Measurements from ENCODE around the gene STK17A. TPM values are rescaled to one million over a fixed set of nuclear protein-coding genes. Genes with fewer than 3 reads are reported as not detected.

The STK17A gene
- total RNA-seq, 3 donors from 2014 or later (not counting 1 experiment from before 2014, with no cell fraction given) = 92.9 to 135 (median 111) TPM

DNA sequence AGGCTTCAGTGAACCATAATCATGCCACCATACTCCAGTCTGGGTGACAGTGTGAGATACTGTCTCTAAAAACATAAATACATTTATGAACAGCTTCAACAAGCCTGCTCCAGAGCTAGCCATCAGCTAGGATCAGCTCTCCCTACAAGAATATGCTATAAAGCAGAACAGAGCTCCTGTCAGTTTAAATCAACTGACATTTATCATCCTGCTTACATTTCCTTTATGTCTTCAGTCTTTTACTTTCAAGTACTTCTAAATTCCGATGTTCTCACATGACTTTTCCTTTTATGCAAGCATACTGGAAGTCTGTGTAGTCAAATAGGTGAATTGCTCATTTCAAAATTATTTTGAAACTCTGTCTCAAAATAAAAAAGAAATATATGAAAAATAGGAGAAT, 81.8 kb downstream of the STK17A start:
- no peaks in the 10 kb centered on the region for H3K27me3 Mint-ChIP-seq (ENCODE audit: low read depth in 2 of 2)
- no peaks in the 10 kb centered on the region for H3K9me3 Mint-ChIP-seq
- H3K4me3 ChIP-seq (ENCODE audit: low read length) = no peak overlapping the region
- peaks cover 41 to 51% of the 10 kb centered on the region in 2 donors for H3K4me1 Mint-ChIP-seq
- no peak for DNase-seq
- WGBS (ENCODE audit: insufficient coverage) = no CpG with 5 or more reads among the region's 1 CpG
- H3K27ac ChIP-seq (ENCODE audit: low read length) = no peak overlapping the region
- H3K4me1 ChIP-seq (ENCODE audit: control insufficient read depth, insufficient read depth, low read length) = peaks cover 19% of the 10 kb centered on the region
- H3K36me3 ChIP-seq (ENCODE audit: control insufficient read depth, insufficient read depth, low read length) = no peaks in the 10 kb centered on the region
- no peaks in the 10 kb centered on the region for H3K36me3 Mint-ChIP-seq
- intact Hi-C loops (cut with micrococcal nuclease) = no loop called here
- no peak for ATAC-seq
- H3K27ac Mint-ChIP-seq = peak overlapping the region in 1 of 2 donors; percentile 74
- no peak overlapping the region for H3K4me3 Mint-ChIP-seq
- no peak for TF ChIP-seq CTCF (IDR thresholded peaks at IDR 0.05)
- peaks cover 4% of the 10 kb centered on the region for H3K9me3 ChIP-seq (ENCODE audit: control insufficient read depth, insufficient read depth, low read length)
- H3K27me3 ChIP-seq (ENCODE audit: control insufficient read depth, insufficient read depth, low read length) = no peaks in the 10 kb centered on the region

DNA sequence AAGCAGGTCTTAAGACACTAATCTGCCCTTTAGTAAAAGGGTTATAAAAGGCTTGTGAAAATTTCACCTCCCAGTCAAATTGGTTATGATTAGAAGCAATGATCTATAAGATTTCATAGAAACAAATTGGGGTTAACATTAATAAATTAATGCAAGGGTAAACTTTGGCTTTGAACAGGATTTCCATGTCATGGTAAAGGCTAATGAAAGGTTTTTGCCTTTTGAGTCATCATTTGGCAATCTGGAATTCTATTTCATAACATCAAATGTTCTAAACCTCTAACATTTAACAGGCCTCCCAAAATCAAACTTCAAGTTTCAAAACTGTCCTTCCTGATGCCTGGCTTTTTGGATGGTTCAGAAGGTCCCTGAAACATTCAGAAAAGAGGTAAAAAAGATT, 84.0 kb downstream of the STK17A start:
- no peak for TF ChIP-seq CTCF (IDR thresholded peaks at IDR 0.05)
- Histone ChIP-seq H3K27ac (ENCODE audit: low read length) (no peak overlapping the region), H3K9me3 (ENCODE audit: control insufficient read depth, insufficient read depth, low read length) (peaks cover 7% of the 10 kb centered on the region), H3K27me3 (ENCODE audit: control insufficient read depth, insufficient read depth, low read length) (no peaks in the 10 kb centered on the region), H3K4me3 (ENCODE audit: low read length) (no peak overlapping the region), H3K4me1 (ENCODE audit: control insufficient read depth, insufficient read depth, low read length) (peaks cover 13% of the 10 kb centered on the region), H3K36me3 (ENCODE audit: control insufficient read depth, insufficient read depth, low read length) (no peaks in the 10 kb centered on the region)
- no peak for DNase-seq
- Mint-ChIP-seq H3K27me3 (ENCODE audit: low read depth in 2 of 2) (no peaks in the 10 kb centered on the region), H3K27ac (peak overlapping the region in 1 of 2 donors; percentile 57), H3K9me3 (no peaks in the 10 kb centered on the region), H3K36me3 (no peaks in the 10 kb centered on the region), H3K4me1 (peaks cover 49 to 54% of the 10 kb centered on the region in 2 donors), H3K4me3 (no peak overlapping the region)
- no peak for ATAC-seq
- intact Hi-C loops (cut with micrococcal nuclease) = no loop called here

DNA sequence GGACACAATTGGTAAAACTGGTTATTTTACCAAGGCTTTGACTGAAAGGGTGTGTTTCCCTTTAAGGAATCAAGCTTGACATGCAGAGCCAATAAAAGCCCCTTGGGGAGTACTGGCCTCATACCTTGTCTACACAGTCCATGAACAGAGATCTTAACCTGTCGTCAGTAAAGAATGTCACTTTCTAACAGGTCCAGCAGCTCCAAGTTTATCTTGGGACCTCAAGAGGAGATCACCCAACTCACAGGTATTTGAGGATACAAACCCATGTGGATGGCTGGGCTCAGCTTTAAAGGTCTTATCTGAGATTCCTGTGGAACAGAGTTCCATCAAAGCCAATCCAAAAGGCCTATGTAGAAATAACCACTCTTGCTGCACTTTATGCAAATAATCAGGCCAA, 85.1 kb downstream of the STK17A start:
- Mint-ChIP-seq H3K4me3 (no peak overlapping the region), H3K9me3 (no peaks in the 10 kb centered on the region), H3K36me3 (no peaks in the 10 kb centered on the region), H3K4me1 (peaks cover 58 to 63% of the 10 kb centered on the region in 2 donors), H3K27ac (peak overlapping the region in 1 of 2 donors; percentile 57), H3K27me3 (ENCODE audit: low read depth in 2 of 2) (no peaks in the 10 kb centered on the region)
- Histone ChIP-seq H3K9me3 (ENCODE audit: control insufficient read depth, insufficient read depth, low read length) (peaks cover 7% of the 10 kb centered on the region), H3K4me1 (ENCODE audit: control insufficient read depth, insufficient read depth, low read length) (peaks cover 13% of the 10 kb centered on the region), H3K36me3 (ENCODE audit: control insufficient read depth, insufficient read depth, low read length) (no peaks in the 10 kb centered on the region), H3K27ac (ENCODE audit: low read length) (no peak overlapping the region), H3K27me3 (ENCODE audit: control insufficient read depth, insufficient read depth, low read length) (no peaks in the 10 kb centered on the region), H3K4me3 (ENCODE audit: low read length) (no peak overlapping the region)
- WGBS (ENCODE audit: insufficient coverage) = 100% methylated on average over 1 of the region's 1 CpG
- ATAC-seq (no peak), DNase-seq (no peak)
- intact Hi-C loops (cut with micrococcal nuclease) = no loop called here
- no peak for TF ChIP-seq CTCF (IDR thresholded peaks at IDR 0.05)
